Islet of Langerhans (tissue), 1 donor: Measurements from ENCODE around the gene COPS7B.
"Not testable (repeated sequence)": the region's sequence is repeated elsewhere in the genome, so short reads cannot be mapped to it uniquely, and the experiment has no call there.

Experiments
- FAIRE-seq: peaks from one replicate; lab custom pipeline; 2011; peaks lifted over from hg19 to GRCh38; lab: Jason Lieb, UNC

The COPS7B gene

DNA sequence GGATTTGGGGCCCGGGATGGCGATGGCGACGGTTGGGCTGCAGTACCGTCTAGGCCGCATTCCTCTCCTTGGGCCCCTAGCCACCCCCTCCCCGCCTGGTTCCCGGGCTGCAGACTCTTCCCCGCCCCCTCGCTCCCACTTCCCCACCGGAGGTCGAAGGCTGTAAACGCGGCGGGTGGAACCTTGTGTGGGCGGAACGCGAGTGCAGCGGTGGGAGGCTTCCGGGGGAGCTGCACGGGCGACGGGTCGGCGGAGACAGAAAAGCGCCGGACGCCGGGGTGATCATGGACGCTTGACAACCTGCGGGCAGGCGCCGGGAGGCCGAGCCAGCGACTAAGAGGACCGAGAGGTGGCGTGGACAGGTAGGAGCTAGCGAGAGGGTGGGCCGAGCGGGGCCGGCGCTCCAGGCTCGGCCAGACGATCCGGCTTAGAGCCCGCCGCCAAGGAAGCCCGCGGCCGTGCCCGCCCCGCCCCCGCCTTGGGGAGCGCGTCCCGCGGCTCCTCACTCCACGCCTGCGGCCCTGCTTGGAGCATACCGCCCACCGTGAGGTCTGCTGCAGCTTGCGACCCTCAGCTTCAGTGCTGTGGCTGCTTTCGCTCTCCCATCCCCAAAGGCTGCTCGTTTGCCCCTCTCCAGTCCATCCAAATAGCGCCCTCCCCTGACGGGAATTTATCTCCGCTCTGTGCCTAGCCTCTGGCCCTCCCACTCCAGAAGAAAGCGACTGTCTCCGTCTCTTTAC, at the start of gene COPS7B:
Gene COPS7B (plus strand): TSS at position 269 of the 740 bp plus-strand sequence. CDS start 2,126 bp downstream, outside the sequence.
- no peak for FAIRE-seq

GRCh38 chr2:231737761-231738160, 48.5 kb upstream of the COPS7B start:
- no peak for FAIRE-seq

GRCh38 chr2:231743376-231744116, 42.7 kb upstream of the COPS7B start:
- FAIRE-seq: no peak

DNA sequence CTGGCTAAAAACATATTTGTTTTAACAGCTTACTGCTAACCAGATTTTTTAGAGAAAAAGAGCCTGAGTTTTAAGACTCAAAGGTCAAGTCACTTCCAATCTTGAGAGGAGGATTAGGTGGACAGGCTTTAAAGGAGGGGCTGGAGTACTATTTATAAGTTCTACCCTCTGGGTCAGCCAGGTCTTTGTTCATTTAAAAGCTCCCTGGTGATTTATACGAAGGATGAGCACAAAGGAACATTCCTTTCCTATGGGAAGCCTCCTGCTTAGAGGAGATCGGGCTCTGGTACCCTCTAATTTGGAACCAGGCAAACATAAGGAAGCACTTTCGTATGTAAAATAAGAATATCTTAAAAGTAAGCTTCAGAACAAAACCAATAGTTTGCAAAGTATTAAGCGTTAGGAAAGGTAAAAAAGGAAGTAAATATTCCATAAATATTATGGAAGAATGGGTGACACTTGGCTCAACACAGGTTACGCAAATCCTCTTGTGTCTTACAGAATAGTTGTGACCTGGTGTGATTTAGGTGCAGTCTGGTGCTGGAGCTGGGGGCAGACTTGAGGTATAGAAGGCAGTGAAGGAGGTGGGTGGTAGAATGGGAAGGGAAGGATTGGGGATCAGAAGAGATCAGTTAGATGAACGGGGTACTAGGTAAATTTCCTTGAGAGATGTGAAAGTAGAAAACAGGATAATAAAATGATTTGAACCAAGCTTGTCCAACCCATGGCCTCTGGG, 40.8 kb upstream of the COPS7B start:
- no peak for FAIRE-seq

DNA sequence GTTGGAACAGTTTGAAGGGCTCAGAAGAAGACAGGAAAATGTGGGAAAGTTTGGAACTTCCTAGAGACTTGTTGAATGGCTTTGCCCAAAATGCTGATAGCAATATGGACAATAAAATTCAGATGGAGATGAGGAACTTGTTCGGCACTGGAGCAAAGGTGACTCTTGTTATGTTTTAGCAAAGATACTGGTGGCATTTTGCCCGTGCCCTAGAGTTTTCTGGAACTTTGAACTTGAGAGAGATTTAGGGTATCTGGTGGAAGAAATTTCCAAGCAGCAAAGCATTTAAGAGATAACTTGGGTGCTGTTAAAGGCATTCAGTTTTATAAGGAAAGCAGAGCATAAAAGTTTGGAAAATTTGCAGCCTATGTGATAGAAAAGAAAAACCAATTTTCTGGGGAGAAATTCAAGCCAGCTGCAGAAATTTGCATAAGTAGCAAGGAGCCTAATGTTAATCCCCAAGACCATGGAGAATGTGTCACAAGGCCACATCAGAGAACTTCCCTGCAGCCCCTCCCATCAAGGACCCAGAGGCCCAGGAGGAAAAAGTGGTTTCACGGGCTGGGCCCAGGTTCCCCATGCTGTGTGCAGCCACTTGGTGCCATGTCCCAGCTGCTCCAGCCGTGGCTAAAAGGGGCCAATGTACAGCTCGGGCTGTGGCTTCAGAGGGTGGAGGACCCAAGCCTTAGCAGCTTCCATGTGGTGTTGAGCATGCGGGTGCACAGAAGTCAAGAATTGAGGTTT, 37.9 kb upstream of the COPS7B start:
- not testable (repeated sequence) for FAIRE-seq

- FAIRE-seq: not testable (repeated sequence)
These were observed 37.2 kb upstream of the COPS7B start for GRCh38 chr2:231749016-231749415.

- no peak for FAIRE-seq
These were observed 35.0 kb upstream of the COPS7B start for GRCh38 chr2:231751042-231751815.

GRCh38 chr2:231752061-231752460, 34.2 kb upstream of the COPS7B start:
- FAIRE-seq: no peak

DNA sequence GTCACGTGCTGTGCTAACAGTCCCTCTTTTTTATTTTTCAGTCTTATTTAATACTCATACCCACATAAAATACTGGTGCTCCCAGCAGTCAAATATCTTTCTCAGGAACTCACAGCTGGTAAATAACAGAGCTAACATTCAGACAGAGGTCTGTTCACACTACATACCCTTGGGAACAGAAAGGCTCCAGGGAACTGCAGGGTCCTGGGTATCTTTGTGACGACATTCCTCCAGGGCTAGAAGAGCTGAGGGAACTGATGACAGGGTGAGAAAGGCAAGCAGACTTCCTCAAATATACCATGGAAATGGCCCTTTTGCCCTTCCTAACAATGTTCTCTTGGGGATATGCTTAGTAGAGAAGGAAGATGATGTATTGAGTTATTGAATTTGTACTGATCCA, 24.5 kb upstream of the COPS7B start:
- no peak for FAIRE-seq

DNA sequence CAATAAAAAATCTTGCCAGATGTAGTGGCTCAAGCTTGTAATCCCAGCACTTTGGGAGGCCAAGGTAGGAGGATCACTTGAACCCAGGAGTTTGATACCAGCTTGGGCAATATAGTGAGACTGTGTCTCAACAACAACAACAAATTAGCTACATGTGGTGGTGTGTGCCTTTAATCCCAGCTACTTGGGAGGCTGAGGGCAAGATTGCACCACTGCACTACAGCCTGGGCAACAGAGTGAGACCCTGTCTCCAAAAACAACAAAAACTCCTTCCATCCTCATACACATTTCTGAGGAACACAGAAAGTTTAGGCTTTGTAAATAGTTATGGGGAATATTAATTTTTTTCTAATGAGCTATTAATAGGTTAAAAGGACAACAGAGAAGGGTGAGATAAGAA, 22.1 kb upstream of the COPS7B start:
- FAIRE-seq: no peak

- FAIRE-seq: no peak
These were observed 21.5 kb upstream of the COPS7B start for GRCh38 chr2:231764760-231765159.

GRCh38 chr2:231765496-231765929, 20.7 kb upstream of the COPS7B start:
- FAIRE-seq: no peak

DNA sequence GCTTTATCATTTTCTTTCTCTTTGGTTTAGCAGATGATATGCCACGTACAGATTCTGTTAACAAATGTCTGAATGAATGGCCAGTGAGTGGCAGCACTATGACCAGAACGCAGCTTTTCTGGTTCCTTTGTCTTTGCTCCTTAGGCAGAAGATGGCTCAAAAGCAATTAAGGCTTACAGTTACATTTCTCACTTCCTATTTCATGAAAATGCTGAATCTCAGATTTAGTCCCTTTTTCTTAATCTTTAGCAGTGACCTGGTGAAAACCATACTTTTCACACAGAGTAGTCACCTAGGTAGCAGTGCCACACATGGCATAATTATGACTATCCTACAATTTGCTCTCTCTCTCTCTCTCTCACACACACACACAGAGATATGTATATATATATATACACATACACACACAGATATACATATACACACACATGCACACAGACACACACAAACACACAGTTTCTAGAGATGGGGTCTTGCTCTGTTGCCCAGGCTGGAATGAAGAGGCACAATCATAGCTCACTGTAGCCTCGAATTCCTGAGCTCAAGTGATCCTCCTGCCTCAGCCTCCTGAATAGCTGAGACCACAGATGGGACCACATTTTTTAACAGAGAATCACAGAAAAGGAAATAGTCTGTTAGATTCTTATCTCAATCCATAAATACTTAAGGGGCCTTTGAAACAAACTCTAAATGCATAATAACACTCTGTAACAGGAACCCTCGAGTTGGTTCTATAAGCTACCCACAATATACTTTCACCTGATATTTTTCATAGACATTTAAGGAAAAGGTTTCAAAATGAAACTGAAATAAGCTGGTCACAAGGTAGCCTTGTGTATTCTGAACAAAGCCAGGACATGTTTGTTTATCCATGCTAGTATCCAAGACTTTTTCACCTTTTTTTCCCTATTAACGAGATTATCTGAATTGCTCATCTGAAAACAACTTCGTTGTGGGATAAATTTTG, 16.8 kb upstream of the COPS7B start:
- FAIRE-seq: no peak

GRCh38 chr2:231780123-231780908, 5.9 kb upstream of the COPS7B start:
- no peak for FAIRE-seq

GRCh38 chr2:231780909-231781797, 5.1 kb upstream of the COPS7B start, which contains the start of gene PDE6D:
PDE6D (minus strand) TSS chr2:231781282; CDS start chr2:231781114, 168 bp downstream.
- peak; percentile 96 for FAIRE-seq

GRCh38 chr2:231781798-231782726, 4.2 kb upstream of the COPS7B start:
- no peak for FAIRE-seq

DNA sequence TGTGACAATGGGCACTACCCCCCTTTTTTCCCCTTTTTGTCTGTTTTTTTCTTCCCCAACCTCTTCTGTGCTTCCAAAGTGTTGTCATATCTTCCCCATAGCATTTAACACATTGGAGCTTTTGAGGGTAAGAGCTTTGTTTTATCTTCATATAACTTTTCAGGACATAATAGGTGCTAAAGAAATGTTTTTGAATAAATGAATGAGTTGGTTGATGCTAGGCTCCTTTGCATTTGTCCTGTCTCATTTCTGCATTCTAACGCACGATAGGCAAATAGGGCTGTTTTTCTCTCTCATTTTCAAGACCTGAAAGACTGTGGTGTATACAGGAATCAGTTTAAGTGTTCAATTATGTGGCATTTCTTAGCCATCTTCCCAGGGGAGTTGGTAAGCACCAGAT, 832 bp upstream of the COPS7B start:
- no peak for FAIRE-seq
